Measurements from ENCODE around the gene WDR74.
A peak's percentile ranks its signal among the peaks of the same experiment; 100 is the strongest.
"Not testable (repeated sequence)": the region's sequence is repeated elsewhere in the genome, so short reads cannot be mapped to it uniquely, and the experiment has no call there.

WDR74 gene

DNA sequence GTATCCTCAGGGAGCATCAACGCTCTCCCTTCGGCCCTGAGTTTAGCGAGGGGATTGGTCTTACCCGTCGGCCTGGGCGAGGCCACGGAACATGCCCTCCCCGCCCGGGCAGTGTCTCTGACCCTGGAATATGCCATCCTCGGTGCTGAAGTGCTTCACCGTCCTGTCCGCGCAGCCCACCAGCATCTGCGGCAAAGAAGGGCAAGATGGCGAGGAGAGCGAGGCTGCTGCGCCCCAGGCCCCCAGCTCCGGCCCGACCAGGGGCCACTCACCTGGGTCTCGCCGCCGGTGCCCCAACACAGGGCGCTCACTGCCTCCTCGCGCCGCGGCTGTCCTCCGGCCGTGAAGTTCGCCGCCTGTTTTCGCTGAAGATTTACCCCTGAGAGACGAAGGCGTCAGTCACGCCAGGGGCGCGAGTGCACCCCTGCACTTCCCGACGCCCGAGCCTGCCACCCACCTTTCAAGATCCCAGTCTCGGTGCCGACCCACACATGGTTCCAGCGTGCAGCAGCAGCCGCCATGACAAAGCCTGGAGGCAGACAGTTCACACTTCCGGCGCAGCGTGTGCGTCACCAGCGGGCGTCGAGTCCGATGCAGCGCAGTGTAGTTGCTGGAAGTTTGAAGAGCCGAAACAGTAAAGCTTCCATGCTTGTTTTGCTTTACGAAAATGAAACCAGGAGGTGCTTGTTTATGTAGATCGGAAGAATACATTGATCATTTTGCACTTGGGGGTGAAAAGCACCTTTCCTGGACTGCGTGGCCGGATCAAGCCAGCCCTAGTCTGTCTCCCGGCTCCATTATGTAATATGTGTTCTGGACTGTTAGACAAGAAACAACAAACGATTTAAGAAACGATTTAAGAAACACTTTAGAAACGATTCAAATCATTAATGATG, at the start of gene WDR74:
TSS of gene WDR74 (minus strand) at position 541 of the 896 bp plus-strand sequence. CDS start at position 521, 20 bp downstream.
- DNase-seq (ENCODE audit: low spot score): peak; percentile 85

DNA sequence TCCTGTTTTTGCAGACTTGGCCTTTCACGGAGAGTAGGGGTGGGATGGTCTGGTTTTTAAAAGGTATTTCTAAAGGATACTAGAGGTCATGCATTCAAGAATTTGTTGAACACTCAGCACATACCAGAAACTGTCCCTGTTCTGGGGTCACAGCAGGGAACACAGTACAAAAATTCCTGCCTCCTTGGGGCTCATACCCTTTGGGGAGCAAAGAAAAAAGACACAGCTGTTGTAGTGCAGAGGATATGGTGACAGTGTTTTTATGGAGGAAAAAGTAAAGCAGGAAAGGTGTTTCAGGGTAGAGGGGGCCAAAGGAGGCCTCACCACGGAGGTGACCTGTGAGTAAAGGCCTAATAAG, 49.7 kb upstream of the WDR74 start:
- DNase-seq (ENCODE audit: low spot score): no peak

DNA sequence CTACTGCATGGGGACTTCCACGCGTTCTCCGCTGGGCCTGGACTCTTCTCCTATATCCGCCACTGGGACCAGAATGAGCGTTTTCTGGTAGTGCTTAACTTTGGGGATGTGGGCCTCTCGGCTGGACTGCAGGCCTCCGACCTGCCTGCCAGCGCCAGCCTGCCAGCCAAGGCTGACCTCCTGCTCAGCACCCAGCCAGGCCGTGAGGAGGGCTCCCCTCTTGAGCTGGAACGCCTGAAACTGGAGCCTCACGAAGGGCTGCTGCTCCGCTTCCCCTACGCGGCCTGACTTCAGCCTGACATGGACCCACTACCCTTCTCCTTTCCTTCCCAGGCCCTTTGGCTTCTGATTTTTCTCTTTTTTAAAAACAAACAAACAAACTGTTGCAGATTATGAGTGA, 49.0 kb upstream of the WDR74 start:
- DNase-seq (ENCODE audit: low spot score): no peak

DNA sequence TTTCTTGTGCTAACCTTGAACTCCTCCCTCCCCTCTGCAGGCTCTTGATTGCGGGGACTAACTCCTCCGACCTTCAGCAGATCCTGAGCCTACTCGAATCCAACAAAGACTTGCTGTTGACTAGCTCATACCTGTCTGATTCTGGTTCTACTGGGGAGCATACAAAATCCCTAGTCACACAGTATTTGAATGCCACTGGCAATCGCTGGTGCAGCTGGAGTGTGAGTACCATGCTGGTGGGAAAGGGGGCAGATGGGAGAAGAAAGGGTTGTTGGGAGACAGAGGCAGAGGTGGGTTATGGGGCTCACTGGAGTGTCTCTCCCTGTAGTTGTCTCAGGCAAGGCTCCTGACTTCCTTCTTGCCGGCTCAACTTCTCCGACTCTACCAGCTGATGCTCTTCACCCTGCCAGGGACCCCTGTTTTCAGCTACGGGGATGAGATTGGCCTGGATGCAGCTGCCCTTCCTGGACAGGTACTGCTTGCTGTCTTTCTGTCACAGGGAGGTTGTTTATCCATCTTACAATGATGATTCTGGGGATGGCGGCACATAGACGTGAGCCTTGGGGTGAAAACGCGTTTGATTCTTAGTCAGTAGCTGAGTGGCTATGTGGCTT, 45.9 kb upstream of the WDR74 start:
- DNase-seq (ENCODE audit: low spot score): no peak

DNA sequence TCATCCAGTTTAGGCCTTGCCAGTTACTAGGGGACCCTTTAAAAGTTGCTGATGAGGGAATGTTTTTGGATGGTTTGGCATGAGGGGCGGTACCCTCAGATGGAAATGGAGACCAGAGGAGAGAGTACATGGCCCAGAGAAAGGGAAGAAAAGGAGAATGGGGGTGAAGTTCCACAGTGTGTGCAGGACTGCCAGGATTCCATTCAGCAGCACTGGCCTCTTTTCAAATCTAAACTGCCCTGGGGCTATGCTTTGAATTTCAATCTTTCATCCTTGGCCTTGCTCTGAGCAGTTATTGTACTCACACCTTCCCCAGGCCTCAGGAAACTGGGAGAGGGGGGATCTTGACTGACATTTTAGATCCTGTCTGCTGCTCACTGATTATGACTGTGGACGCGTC, 44.3 kb upstream of the WDR74 start:
- peak; percentile 12 for DNase-seq (ENCODE audit: low spot score)

DNA sequence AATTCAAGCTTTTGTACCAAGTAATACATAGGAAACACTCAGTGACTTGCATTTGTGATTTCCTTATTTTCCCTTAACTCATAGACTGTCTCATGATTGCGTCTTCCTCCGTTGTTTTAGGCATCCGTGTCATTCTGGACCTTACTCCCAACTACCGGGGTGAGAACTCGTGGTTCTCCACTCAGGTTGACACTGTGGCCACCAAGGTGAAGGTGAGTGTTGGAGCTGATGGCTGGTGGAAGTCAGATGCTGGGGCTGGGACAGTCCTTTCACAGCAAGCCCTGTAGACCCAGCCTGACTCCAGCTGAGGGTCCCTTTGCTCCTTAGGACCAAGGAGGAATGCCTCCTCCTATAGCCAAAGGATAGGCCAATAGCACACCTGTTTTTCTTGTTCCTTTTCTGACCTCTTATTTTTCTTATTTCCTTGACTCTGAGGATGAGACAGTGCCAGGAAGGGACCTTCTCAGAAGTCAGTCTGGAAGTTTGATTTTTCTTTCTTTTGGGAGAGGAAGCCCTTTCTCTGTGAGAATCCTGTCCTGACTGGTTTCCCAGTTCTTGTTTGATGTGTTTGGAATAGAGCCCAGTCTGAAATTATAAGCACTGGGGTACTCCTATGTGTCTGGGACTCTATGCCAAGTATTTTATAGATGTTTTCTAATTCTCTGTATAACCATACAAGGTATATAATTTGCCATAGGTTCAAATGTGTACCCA, 43.6 kb upstream of the WDR74 start:
- DNase-seq (ENCODE audit: low spot score): peak; percentile 10

DNA sequence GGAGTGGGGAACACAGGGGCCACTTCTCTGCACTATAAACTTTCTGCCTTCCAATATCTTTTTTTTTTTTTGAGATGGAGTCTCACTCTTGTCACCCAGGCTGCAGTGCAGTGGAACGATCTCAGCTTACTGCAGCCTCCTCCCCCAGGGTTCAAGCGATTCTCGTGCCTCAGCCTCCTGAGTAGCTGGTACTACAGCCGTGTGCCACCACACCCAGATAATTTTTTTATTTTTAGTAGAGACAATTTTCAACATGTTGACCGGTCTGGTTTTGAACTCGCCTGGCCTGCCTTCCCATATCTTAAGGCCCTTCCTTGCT, 43.0 kb upstream of the WDR74 start:
- DNase-seq (ENCODE audit: low spot score): no peak

DNA sequence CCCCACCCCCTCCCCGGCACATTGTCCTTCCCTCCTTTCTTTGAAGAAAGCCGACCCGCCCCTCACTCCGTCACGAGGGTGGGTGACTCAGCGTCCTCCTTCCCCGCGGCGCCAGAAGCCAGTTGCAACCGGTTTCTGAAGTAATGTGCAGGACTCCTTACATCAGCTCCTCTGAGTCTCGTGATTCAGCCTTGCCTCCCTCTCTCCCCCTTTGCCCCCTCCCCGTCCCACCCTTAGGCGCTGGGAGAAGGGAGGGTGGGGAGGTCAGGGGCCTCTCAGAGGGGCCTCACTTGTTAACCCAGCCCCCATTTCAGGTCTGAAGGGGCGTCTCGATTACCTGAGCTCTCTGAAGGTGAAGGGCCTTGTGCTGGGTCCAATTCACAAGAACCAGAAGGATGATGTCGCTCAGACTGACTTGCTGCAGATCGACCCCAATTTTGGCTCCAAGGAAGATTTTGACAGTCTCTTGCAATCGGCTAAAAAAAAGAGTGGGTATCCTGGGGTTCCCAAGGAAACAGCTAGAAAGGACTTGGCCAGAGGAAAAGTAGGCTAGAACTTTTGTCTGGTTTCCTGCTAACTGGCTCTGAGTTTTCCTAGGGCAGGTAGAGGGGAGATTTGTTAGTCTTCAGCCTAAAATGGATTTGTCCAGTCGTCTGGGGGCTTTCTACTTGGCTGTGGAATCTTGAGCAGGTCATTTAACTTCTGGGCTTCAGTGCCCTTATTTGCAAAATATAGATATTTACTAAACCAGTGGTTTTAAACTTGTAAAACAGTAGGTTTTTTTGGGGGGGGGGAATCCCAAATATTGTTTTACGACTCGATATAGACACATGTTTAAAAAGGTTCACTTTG, 42.4 kb upstream of the WDR74 start:
- DNase-seq (ENCODE audit: low spot score): peak; percentile 95

DNA sequence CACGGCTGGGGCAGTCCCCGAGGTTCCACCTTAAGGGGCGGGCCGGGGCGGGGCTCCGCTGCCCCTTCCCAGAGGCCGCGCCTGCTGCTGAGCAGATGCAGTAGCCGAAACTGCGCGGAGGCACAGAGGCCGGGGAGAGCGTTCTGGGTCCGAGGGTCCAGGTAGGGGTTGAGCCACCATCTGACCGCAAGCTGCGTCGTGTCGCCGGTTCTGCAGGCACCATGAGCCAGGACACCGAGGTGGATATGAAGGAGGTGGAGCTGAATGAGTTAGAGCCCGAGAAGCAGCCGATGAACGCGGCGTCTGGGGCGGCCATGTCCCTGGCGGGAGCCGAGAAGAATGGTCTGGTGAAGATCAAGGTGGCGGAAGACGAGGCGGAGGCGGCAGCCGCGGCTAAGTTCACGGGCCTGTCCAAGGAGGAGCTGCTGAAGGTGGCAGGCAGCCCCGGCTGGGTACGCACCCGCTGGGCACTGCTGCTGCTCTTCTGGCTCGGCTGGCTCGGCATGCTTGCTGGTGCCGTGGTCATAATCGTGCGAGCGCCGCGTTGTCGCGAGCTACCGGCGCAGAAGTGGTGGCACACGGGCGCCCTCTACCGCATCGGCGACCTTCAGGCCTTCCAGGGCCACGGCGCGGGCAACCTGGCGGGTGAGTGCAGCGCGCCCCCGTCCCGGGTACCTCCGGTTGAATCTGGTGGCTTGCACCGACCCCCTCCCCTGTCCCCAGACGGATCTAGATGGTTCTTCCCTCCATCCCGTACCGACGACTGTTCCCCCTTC, 41.6 kb upstream of the WDR74 start, which contains the start of gene SLC3A2:
TSS of gene SLC3A2 (plus strand) at position 94 of the 776 bp plus-strand sequence. CDS start at position 222, 128 bp downstream.
- peak; percentile 94 for DNase-seq (ENCODE audit: low spot score)

DNA sequence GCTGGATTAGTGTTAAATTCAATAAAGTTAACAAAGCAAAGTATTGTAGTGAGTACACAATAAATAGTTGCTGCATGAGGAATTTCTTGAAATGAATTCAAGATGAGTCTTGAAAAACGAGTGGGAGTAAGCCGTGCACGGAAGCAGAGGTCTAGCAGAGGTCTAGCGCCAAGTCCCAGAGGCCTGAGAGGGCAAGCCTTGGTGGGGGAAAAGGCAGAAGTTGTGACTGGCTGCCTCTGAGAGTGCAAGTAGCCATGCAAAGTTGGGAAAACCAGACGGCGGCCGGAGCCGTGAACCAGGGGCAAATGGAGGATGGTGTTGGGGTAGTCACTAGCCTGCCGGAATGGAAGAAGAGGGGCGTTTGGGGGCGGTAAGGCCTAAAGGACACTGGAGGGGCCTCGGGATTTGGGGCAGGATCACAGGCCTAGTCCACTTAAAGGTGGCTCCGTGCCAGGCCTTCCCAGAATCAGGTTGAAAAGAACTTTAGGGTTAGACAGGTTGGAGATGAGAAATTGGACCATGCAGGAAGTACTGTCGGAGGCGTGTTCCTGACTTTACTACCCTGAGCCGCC, 40.9 kb upstream of the WDR74 start:
- DNase-seq (ENCODE audit: low spot score): peak; percentile 86

DNA sequence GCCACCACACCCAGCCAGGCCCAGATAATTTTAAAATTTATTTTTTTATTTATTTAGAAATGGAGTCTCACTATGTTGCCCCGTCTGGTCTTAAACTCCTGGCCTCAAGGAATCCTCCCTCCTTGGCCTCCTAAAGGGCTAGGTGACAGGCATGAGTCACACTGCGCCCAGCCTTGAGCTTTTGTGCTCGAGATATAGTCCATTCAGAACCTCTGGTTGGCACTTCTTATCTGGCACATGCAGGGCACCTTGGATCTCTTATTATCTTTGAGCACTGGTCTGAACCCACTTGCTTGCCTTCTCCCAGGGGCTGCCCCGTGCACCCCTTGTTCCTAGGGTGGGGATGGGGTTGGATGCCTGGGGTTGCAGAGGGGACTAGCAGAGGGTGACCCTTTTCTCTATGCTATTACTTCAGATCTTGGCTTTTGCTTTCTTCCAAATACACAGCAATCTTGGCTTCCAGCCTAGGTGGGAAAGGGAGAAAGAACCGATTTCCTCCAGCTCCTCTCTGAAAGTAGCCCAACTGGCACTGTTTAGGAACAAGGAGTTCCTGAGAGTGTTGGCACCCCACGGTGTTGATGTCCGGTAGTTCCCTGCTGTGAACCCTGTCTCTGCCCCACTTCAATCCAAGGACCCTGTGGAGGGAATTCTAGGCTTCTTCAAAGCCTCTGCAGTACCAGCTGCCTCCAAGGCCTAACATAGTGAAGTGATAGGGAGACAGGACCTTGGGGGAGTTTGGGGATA, 40.0 kb upstream of the WDR74 start:
- DNase-seq (ENCODE audit: low spot score): no peak

DNA sequence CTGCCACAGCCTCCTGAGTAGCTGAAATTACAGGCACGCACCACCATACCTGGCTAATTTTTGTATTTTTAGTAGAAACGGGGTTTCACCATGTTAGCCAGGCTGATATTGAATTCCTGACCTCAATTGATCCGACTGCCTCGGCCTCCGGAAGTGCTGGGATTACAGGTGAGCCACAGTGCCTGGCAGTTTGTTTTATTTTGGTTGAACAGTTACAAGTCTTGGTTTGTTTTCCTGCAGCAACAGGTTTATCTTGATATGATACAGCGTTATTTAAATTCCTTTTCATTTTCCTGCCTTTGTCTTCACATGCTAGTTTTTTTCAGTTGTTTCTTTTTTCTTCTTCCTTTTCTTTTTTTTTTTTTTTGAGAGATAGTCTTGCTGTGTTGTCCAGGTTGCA, 37.3 kb upstream of the WDR74 start:
- no peak for DNase-seq (ENCODE audit: low spot score)

DNA sequence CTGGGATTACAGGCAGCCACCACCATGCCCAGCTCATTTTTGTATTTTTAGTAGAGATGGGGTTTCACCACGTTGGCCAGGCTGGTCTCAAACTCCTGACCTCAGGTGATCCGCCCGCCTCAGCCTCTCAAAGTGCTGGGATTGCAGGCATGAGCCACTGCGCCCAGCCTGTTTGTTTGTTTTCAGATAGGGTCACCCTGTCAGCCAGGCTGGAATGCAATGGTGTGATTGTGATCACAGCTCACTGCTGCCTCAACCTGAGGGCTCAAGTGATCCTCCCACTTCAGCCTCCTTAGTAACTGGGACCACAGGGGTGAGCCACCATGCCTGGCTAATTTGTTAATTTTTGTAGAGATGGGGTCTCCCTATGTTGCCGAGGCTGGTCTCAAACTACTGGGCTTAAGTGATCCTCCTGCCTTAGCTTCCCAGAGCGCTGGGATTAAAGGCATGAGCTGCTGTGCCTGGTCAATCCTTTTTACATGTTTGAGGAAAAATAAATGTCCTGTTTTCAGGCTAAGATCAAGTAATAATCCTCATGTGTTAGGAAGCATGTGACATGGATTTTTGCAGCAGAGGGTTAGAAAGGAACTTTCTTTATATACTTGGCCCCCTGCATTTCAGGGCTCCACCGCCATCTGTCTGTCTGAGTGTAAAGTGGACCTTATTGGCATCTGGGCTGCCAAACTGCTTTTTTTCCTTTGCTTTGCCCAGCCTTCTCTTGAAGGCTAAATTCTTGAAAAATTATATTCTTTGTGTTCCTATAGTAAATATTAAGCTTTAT, 36.5 kb upstream of the WDR74 start:
- no peak for DNase-seq (ENCODE audit: low spot score)

DNA sequence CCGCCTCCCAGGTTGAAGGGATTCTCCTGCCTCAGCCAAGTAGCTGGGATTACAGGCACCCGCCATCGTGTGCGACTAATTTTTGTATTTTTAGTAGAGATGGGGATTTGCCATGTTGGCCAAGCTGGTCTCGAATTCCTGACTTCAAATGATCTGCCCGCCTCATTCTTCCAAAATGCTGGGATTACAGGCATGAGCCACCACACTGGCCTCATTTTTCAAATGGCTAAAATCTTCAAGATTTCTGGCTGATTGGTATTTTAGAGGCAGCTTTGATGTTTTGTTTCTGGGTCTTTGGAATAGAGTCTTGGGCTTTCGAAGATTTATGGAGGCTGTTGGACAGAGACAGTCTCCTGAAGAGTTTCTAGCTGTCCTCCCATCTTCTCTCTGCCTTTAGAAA, 35.5 kb upstream of the WDR74 start:
- no peak for DNase-seq (ENCODE audit: low spot score)

DNA sequence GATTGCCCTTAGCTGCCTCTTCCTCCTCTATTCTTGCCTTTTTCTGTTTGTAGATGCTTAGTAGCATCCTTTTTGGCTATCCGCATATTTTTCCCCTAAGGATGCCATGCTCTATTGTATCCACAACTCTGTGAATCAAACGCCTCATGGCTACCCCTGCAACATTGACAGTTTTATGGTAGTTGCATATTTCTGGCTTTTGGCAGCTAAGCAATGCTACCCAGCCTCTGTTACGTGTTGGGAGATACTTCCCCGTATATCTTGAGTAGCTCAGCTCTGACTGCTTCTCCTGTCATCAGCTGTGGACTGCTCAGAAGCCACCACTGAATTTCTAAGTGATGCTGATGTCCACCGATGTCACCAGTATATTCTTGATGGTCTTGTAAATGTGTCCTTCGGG, 26.2 kb upstream of the WDR74 start:
- peak; percentile 16 for DNase-seq (ENCODE audit: low spot score)

DNA sequence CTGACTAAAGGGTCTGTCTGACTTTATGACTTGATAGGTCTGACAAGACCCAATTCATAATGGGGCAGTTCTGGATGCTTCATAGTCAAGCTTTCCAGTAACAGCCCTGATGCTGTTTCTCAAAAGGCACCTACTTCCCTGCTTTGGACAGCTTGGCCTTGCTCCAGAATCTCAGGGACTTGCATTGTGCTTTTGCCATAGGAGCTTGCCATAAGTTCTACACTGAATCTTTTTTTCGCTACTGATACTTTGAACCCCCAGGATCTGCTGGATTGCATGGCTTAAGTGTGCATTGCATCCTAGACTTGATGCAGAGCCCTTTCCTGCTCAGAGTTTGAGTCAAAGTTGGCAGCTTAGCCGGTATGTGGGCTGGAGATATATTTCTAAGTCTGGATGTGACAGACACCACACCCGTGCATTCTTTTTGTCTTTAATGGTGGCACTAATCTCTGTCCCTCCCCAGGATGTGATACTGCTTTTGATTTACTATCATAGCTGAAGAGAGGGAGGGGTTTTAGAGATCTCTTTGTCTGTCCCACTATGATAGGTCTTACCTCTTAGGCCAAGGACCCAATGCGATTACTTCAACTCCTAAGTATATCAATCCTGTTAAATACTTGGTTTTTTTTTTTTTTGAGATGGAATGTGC, 24.4 kb upstream of the WDR74 start:
- peak; percentile 29 for DNase-seq (ENCODE audit: low spot score)

DNA sequence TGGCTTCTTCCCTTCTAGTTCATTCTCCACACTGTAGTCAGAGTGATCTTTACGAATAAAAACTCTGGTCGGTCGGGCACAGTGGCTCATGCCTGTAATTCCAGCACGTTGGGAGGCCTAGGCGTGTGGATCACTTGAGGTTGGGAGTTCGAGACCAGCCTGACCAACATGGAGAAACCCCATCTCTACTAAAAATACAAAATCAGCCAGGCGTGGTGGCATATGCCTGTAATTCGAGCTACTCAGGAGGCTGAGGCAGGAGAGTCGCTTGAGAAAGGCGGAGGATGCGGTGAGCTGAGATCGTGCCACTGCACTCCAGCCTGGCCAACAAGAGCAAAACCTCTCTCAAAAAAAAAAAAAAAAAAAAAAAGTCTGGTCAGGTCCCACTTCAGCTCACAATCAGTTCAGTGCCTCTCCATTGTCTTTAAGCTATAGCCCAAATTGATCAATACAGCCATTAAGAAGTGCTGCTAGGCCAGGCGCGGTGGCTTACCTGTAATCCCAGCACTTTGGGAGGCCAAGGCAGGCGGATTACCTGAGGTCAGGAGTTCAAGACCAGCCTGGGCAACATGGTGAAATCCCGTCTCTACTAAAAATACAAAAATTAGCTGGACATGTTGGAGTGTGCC, 22.3 kb upstream of the WDR74 start:
- not testable (repeated sequence) for DNase-seq (ENCODE audit: low spot score)

DNA sequence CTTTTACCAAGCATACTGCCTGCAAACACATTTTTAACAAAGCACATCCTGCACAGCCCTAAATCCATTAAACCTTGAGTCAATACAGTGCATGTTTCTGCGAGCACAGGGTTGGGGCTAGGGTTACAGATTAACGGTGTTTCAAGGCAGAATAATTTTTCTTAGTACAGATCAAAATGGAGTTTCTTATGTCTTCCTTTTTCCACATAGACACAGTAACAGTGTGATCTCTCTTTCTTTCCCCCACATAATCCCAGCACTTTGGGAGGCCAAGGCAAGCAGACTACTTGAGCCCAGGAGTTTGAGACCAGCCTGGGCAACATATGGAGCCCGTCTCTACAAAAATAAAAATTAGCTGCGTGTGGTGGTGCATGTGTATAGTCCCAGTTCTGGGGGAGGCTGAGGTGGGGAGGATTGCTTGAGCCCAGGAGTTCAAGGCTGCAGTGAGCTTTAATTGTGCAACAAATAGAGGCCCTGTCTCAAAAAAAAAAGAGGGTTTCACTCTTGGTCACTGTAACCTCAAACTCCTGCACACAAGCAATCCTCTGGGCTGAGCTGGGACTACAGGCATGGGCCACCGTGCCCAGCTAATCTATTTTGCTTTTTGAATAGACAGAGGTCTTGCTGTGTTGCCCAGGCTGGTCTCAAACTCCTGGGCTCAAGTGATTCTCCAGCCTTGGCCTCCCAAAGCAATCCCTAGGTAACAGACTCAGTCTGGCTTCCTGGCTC, 21.6 kb upstream of the WDR74 start:
- no peak for DNase-seq (ENCODE audit: low spot score)
